Measurements from ENCODE around the gene GCFC2.

Gene GCFC2

GRCh38 chr2:75621228-75621627 is 89.5 kb downstream of the GCFC2 start:
- DNase-seq = no peak

GRCh38 chr2:75619956-75620740 is 90.6 kb downstream of the GCFC2 start:
- no peak for DNase-seq

DNA sequence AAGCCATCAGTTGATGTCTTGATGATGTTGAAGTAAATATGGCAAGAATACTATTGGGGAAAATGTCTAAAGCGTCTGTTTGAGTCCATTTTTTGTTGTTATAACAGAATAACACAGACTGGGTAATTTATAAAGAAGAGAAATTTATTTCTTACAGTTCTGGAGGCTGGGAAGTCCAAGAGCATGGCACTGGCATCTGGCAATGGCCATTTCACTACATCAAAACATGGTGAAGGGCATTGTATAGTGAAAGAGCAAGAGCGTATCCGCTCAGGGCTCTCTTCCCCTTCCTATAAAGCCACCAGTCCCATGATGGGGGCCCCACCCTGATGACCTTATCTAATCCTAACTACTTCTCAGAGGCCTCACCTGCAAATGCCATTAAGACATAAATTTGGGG is 93.8 kb downstream of the GCFC2 start:
- no peak for DNase-seq

DNA sequence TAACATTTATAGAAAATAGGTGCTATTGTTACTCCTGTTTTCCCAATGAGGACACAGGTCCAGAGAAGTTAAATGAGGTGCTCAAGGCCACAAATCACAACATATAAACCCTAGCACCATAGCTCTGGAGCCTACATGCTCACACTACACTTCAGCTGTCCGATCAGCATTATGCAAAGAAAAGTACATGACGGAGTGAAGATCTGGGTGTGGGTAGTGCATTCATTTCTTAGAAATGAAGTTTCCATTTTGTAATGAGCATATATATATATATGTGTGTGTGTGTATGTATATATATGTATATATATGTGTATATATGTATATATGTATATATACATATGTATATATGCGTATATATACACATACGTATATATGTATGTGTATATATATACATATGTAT is 94.3 kb downstream of the GCFC2 start:
- DNase-seq = no peak

GRCh38 chr2:75614162-75614651 is 96.5 kb downstream of the GCFC2 start:
- DNase-seq = no peak

DNA sequence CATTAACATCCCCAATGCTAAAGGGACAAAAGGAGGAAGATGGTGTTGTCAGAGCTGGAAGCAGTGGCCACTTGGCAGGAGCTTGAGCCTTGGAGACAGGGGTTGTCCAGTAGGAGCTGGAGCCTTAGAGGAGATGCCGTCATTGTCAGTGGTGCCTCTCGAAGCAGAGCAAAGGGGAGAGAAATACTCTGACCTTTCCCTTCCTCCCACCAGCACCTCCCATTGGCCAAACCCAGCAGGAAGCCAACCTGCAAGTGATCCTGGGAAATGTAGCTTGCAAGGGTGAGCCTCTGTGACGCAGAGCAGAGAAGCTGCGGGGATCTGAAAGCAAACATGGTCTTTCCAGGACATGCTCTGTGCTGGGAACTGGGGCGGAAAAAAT is 97.9 kb downstream of the GCFC2 start:
- no peak for DNase-seq
